CD4-positive, alpha-beta T cell treated with Interleukin-1 beta for 1 hour (primary cell): ENCODE measurements around the gene TP53BP2.
"Not testable (repeated sequence)": the region's sequence is repeated elsewhere in the genome, so short reads cannot be mapped to it uniquely, and the experiment has no call there.

Source experiments
- DNase-seq, 2 donors: peaks; one replicate each; pipeline ENCODE4 v3.0.0-alpha.2; 2020 to 2022

Gene TP53BP2

GRCh38 chr1:223831755-223832636, 13.8 kb downstream of the TP53BP2 start:
- peak in 1 of 2 donors; percentile 42 for DNase-seq

- no peak for DNase-seq
These were observed 16.1 kb downstream of the TP53BP2 start for GRCh38 chr1:223829678-223830077.

GRCh38 chr1:223828162-223828848, 17.4 kb downstream of the TP53BP2 start:
- DNase-seq, result no peak

- peak in 1 of 2 donors; percentile 41 for DNase-seq
These were observed 18.5 kb downstream of the TP53BP2 start for GRCh38 chr1:223827193-223827663.

GRCh38 chr1:223825767-223826748, 19.7 kb downstream of the TP53BP2 start:
- peak in 1 of 2 donors; percentile 45 for DNase-seq

GRCh38 chr1:223824712-223825111, 21.0 kb downstream of the TP53BP2 start:
- DNase-seq, result no peak

GRCh38 chr1:223824287-223824686, 21.5 kb downstream of the TP53BP2 start:
- DNase-seq, result no peak

GRCh38 chr1:223820971-223821370, 24.8 kb downstream of the TP53BP2 start:
- no peak for DNase-seq

- no peak for DNase-seq
These were observed 25.3 kb downstream of the TP53BP2 start for GRCh38 chr1:223820515-223820858.

GRCh38 chr1:223819730-223820514, 25.8 kb downstream of the TP53BP2 start:
- no peak for DNase-seq

GRCh38 chr1:223817265-223817664, 28.5 kb downstream of the TP53BP2 start:
- DNase-seq, result not testable (repeated sequence)

GRCh38 chr1:223815865-223816264, 29.9 kb downstream of the TP53BP2 start:
- DNase-seq, result no peak

- DNase-seq, result no peak
These were observed 30.5 kb downstream of the TP53BP2 start for GRCh38 chr1:223815020-223815853.

GRCh38 chr1:223813645-223814044, 32.1 kb downstream of the TP53BP2 start:
- no peak for DNase-seq

GRCh38 chr1:223811634-223812101, 34.1 kb downstream of the TP53BP2 start:
- peak in 1 of 2 donors; percentile 57 for DNase-seq

GRCh38 chr1:223810586-223810985, 35.2 kb downstream of the TP53BP2 start:
- DNase-seq, result no peak

- DNase-seq, result not testable (repeated sequence)
These were observed 35.8 kb downstream of the TP53BP2 start for GRCh38 chr1:223809905-223810304.

- no peak for DNase-seq
These were observed 42.5 kb downstream of the TP53BP2 start for GRCh38 chr1:223803211-223803610.

GRCh38 chr1:223802602-223803001, 43.1 kb downstream of the TP53BP2 start:
- DNase-seq, result no peak

GRCh38 chr1:223802032-223802431, 43.7 kb downstream of the TP53BP2 start:
- DNase-seq, result no peak

- DNase-seq, result no peak
These were observed 49.5 kb downstream of the TP53BP2 start for GRCh38 chr1:223796210-223796609.
